ENCODE results near the gene CDKN2B-AS1. TPM values are rescaled to one million over a fixed set of nuclear protein-coding genes. Genes with fewer than 3 reads are reported as not detected.

CDKN2B-AS1 gene
- total and polyA plus RNA-seq, 12 donors, result 0.13 to 2.5 (median 0.74) TPM; not detected in 1

- intact Hi-C loops (cut with DNase I), result loop anchor here in 1 of 2 donors (5.0 kb wide), 1 partner anchor 308 kb away; no protein-coding TSS in a partner anchor
- Histone ChIP-seq H3K27ac (no peak overlapping the region), H3K9me3 (replicated peaks in 1 of 3) (no peaks in the 10 kb centered on the region), H3K36me3 (replicated peaks in 1 of 2) (no peaks in the 10 kb centered on the region), H3K4me3 (no peak overlapping the region), H3K27me3 (no peaks in the 10 kb centered on the region), H3K4me1 (replicated peaks in 1 of 2) (no peaks in the 10 kb centered on the region)
- TF ChIP-seq CTCF (IDR thresholded peaks at IDR 0.05), result no peak
- TF ChIP-seq POLR2A (IDR thresholded peaks at IDR 0.05), result no peak
- no peak for DNase-seq
- WGBS, 4 donors, result 77 to 94% (median 82%) methylated on average over 1 of the region's 1 CpG
Observed at GRCh38 chr9:22120595-22120994, 126.0 kb downstream of the CDKN2B-AS1 start.

DNA sequence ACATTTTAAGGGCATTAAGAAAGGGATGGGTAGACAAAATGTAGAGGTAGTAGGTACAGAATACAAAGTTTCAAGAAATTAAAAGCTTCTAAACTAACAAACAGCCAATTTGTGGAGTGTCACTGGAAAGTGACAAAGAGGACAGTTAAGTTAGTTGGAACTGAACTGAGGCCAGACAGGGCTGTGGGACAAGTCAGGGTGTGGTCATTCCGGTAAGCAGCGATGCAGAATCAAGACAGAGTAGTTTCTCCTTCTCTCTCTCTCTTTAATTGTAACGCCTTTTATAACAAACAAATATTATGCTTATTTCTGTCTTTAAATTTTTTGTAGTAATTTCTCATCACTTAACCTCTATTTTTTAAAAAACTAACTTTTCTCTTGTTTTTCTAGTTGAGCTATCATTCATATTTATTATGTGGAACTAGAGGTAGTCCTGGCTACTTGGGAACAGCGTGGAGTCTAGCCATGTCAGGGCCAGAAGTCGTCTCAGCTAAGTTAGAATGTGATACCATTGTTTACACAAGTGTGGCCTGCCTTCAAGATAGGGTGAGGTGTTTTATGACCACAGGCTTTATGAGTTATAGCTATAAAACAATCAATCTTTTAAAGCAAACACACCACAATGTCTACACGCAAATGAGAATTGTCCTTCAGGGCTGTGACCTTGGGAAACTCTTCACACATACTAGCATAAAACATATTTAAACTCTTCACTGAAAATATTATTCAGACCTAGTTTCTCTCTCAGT, 129.8 kb downstream of the CDKN2B-AS1 start:
- no peak for DNase-seq
- no peak overlapping the region for H3K4me3 ChIP-seq
- H3K4me1 ChIP-seq (replicated peaks in 1 of 2), result no peaks in the 10 kb centered on the region
- no peaks in the 10 kb centered on the region for H3K36me3 ChIP-seq (replicated peaks in 1 of 2)
- H3K9me3 ChIP-seq (replicated peaks in 1 of 3), result no peaks in the 10 kb centered on the region
- no peak for TF ChIP-seq POLR2A (IDR thresholded peaks at IDR 0.05)
- no peak for TF ChIP-seq CTCF (IDR thresholded peaks at IDR 0.05)
- H3K27me3 ChIP-seq, result no peaks in the 10 kb centered on the region
- intact Hi-C loops (cut with DNase I), result loop anchor here in 1 of 2 donors (5.0 kb wide), 1 partner anchor 312 kb away; no protein-coding TSS in a partner anchor
- no peak overlapping the region for H3K27ac ChIP-seq
- WGBS, 4 donors, result 41 to 51% (median 47%) methylated on average over 6 of the region's 6 CpGs

- no peak for TF ChIP-seq CTCF (IDR thresholded peaks at IDR 0.05)
- no peak for TF ChIP-seq POLR2A (IDR thresholded peaks at IDR 0.05)
- 26 to 53% (median 47%) methylated on average over 1 of the region's 1 CpG for WGBS, 4 donors
- Histone ChIP-seq H3K4me1 (replicated peaks in 1 of 2) (no peaks in the 10 kb centered on the region), H3K9me3 (replicated peaks in 1 of 3) (no peaks in the 10 kb centered on the region), H3K4me3 (no peak overlapping the region), H3K36me3 (replicated peaks in 1 of 2) (no peaks in the 10 kb centered on the region), H3K27ac (no peak overlapping the region), H3K27me3 (no peaks in the 10 kb centered on the region)
- DNase-seq, result no peak
- intact Hi-C loops (cut with DNase I), result no loop called here
Observed at GRCh38 chr9:22129133-22129532, 134.5 kb downstream of the CDKN2B-AS1 start.

GRCh38 chr9:22129633-22130032, 135.0 kb downstream of the CDKN2B-AS1 start:
- Histone ChIP-seq H3K36me3 (replicated peaks in 1 of 2) (no peaks in the 10 kb centered on the region), H3K9me3 (replicated peaks in 1 of 3) (no peaks in the 10 kb centered on the region), H3K27me3 (no peaks in the 10 kb centered on the region), H3K27ac (no peak overlapping the region), H3K4me3 (no peak overlapping the region), H3K4me1 (replicated peaks in 1 of 2) (no peaks in the 10 kb centered on the region)
- no peak for TF ChIP-seq POLR2A (IDR thresholded peaks at IDR 0.05)
- no peak for TF ChIP-seq CTCF (IDR thresholded peaks at IDR 0.05)
- intact Hi-C loops (cut with DNase I), result no loop called here
- DNase-seq, result no peak
- WGBS, 4 donors, result 78 to 88% (median 86%) methylated on average over 3 of the region's 3 CpGs
